A673 (cell line): ENCODE measurements around the gene HACD4.

Experiments used
- CTCF ChIP-seq: fragments of 300-800, 200-600 bp; sonication (generic); conservative IDR thresholded peaks from 2 replicates; pipeline ENCODE4 v1.5.1; 2017; ENCODE audit warnings: low read depth, mild to moderate bottlenecking, antibody characterized with exemption, low read length, moderate library complexity, mixed read lengths
- EZH2 ChIP-seq: fragments of 200-600 bp; sonication (generic); IDR thresholded peaks from 2 replicates; pipeline ENCODE4 v1.6.1; 2017; ENCODE audit warnings: borderline replicate concordance, low read depth, mild to moderate bottlenecking, mixed read lengths, antibody characterized with exemption, low read length; ENCODE audit not compliant: poor library complexity, severe bottlenecking

- TF ChIP-seq CTCF (no peak), EZH2 (no peak)
Observed at GRCh38 chr9:20985851-20986600, 45.4 kb downstream of the HACD4 start.
